ENCODE measurements around the gene NOL4L.

The NOL4L gene

DNA sequence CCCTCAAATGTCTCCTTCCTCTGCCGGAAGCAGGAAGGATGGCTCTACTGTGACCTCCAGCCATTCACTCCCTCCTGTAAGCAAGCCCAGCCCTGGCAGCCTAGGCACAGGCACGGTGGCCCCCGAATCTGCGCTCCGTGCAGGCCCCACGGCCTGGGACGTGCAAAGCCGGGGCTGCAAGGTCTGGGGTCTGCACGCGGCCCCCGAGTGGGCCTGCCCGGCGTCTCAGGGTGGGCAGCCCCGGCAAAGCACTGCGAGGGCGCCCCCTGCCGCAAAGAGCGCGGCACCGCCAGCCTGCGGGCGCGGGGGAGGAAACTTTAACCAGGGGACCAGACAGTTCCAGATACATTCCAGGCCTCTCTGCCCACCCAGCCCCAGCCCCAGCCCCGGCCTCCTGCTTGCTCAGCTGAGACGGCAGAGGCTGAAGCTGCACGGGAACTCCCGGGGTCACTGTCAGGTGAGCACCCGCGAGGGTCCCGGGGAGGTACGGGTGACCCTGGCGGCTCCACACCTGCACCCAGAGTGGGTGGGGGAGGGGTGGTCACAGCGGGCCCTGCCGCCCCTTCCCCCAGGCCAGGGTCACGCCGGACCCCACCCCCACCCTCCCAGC is 128.2 kb downstream of the NOL4L start:
- no peak for DNase-seq (ENCODE audit: low spot score)

DNA sequence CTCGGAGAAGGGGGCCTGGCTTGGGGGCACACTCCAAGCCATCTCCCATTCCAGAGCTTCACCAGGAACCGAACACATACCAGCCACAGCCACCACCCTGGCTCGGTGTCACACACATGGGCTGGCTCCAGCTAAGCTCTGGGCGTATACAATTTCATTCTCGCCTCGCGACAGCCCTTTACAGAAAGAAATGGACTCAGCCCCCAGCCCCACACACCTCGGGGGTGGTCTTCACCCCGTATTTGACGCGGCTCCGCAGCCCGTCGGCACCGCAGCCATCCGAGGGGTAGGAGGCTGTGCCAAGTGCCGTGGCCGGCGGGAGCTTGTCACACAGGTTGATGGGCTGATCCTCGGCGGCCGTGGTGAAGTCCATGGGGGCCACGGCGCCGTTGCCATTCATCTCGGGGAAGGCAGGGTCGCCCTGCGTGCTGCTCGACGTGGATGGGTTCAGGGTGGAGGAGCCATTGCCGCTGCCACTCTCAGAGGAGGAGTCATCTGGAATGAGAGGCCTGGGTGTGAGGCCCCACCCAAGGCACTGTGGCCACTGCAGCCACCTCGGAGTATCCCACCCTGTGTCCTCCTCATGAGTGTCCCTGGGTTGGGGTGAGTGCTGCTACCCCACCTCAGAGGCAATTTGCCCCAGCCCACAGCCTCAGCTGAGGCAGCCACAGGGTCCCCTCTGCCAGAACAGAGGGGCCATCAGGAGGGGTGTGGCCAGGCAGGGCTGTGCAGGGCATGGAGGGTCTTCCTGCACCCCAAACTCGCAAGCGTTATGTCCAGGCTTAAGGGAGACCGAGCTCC is 129.0 kb downstream of the NOL4L start:
- no peak for DNase-seq (ENCODE audit: low spot score)

DNA sequence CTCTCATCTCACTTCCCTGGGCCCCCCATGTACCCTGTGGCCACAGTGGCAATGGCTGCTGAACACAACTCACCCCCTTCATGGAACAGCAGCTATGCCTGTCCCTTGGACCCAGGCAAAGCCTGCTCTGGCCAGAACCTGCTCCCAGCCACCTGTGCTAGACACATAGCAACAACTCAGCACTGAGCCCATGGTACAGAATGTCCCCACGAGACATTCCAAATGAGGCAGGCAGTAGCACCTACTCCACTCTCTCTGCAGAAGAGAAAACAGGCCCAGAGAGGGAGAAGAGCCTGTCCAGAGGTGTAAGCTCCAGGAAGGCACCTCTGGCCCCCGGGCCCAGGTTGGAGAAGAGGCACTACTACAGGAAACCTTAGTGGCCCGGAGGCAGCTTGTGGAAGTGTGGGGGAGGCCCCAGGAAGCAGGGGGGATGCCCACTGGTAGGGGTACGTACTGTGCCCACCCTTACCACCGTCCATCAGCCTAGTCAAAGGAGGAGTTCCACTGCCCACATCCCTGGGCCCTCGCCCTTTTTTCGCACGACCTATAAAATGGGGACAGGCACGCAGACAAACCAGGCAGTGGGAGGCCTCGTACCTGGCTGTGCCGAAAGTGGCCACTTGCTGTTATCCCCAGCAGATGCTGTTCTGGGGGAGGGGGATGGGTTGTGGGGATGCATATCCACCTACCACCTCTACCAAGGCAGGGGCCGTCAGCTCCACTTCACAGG is 129.8 kb downstream of the NOL4L start:
- DNase-seq (ENCODE audit: low spot score): no peak

DNA sequence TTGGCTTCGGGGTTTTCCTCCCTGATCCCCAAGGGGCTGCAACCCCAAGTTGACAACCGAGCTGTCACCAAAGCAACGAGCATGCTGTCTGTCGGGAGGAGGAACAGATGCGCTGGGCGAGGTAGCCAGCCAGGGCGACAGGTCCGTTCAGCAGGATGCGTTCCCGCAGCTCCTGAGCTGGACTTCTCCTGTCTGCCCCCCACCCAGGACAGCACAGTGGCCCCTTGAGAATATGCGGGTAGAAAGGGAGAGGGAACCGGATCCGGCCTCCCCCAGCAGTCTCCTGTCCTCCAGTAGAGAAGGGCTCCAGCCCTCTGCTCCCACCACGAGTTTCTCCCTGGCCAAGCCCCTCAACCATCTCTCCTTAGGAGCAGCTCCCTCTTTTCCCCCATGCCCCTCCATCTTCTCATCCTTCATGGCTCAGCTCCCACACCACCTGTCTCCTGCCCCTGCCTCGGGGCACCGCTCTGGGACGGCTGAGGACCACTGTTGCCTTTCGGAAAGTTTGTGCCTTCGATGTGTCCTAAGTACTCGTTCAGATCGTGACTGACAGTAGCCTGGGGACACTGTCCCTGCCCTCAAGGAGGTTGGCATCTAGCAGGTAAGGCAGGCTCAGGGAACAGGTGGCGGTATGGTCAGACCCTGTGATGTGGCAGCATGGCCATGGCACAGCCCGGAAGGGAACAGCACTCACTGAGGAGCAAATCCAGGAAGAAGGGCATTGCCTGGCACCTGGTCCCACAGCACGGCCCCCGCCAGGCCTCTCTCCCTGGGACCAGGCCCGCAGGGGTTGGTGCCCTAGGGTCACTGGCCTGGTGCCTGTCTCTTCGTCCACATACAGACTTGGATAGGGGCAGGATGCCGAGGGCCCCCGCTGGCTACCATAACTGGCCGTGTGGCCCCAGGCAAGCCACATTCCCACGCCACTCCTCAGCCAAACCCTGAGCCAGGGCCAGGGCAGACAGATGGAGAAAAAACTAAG is 130.7 kb downstream of the NOL4L start:
- no peak for DNase-seq (ENCODE audit: low spot score)

DNA sequence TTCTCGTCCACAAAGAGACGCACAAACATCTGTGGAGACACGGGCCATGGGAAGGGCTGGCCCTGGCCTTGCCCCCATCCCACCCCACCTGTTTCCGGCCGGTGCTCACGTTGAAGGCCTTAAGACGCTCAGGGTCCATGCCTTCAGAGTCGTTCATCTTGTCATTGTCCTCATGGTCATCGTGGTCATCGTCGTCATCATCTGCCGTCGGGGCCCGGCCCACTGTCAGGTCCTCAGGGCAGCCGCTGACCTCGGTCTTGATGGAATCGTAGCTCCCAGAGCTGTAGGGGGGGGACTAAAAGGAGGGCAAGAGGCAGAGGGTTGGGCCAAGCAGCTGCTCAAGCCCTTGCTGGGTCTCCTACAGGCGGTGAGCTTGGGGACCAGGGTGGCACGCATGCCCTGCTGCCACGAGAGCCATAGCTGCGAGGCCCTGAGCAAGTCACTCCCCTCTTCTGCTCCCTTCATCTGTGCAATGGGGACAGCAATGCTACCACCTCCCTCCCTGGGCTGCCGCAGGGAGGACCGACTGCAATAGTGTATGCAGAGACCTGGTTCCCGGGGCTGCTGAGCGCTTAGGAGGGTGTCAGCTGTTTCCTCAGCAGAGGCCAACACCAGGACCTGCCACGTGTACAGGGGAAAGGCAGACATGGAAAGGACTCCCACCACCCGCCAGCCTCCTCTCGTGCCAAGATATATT is 131.5 kb downstream of the NOL4L start:
- DNase-seq (ENCODE audit: low spot score): no peak

DNA sequence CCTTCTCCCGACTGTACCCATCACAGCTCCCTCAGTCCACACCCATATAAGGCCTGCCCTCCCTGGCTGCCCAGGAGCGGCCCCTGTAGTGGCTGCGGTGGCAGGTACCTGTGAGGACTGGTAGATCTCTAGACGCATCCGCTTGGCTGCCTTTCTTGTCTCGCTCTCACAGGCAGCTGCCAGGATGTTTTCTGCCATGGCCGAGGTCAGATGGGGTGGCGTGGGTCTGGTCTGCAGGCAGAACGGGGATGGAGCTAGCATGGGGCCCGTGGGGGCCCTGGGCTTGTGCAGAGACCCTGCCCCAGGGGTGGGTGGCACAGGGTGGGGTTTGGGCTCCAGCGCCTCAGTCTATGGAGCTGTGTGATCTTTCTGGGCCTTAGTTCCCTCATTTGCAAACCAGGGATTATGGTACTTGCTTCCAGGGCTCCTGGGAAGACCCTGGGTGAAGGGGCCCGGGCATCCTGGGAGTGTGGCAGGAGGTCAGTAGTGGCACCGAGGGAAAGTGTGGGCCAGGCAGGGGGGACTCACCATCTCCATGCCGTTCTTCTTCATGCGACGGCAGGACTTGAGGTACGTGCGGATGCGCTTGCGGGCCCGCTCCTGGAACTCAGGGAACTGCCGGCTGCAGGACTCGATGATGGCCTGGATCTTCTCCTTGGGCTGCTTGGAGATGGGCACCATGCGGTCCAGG is 132.2 kb downstream of the NOL4L start:
- DNase-seq (ENCODE audit: low spot score): no peak

DNA sequence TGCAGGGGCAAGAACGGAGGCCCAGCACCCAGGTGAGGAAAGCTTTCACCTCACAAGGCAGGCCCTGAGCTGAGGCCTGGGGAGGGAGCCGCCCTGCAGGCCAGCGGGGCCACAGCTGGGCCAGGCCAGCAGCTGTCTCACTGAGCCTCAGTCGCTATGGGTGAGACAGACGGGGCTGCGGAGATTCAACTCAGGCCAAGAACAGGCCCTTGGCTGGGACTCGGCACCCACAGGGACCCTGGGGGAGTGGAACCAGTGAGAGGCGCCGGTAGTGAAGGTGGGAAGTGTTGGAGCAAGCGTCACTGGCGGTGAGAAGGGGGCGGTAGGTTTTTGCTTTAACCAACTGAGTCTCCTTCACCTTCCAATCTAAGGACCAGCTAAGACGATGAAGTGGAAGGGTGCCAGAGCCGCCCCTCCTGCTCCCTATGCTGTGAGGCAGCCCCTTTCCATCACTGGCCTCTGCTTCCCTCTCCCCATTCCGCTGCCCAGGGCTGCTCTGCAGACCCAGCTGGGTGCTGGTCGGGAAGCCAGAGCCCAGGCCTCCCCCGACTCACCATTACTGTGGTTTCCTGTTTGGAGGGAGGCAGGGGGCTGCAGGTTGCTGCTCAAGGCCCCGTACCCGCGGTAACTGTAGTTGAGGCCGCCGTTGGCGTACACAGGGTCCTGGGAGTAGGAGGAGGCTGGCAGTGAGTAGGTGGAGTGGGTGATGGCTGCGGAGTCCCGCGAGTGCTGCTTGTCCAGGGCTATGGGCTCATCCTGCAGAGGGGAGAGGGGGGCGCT is 133.3 kb downstream of the NOL4L start:
- DNase-seq (ENCODE audit: low spot score): no peak

DNA sequence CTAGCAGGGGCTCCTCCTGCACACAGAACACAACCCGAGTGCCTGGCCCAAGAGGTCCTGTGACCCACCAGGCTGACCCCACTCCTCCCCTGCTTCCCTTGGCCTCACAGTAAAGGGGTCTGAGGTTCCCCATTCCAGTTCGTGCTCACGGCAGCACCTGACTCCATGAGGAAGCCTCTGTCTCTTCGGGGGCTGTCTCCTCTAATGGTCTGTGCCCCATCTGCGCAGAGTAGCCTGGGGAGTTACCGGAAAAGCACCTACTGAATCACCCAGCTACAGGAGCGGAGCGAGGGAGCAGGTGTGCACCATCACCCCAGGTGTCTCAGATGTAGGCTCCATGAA is 133.8 kb downstream of the NOL4L start:
- no peak for DNase-seq (ENCODE audit: low spot score)

DNA sequence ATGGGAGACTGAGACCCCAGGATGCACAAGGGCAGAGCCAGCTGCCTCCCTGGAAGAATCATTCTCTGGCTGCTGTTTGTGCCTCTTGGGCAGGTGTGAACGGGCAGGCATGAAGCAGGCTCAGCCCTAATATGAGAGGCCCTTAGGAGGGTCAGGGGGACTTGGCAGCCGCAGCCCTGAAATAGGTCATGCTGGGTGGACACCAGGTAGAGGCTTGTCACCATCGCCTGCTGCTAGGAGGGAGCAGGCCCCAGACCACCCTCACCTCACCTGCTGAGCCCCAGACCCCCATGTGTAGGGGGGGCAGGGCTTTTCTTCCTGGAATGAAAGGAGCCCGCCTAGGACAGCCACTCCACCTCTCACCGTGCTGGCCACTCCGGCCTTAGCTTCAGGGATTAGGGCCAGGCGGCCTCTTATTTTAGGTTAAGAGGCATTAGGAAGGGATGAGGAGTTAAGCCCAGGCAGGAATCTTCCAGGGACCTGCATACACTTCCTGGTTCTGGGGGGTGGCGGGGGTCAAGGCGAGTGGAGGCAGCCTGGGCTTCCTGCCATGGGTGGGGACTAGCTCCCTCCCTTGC is 134.6 kb downstream of the NOL4L start:
- DNase-seq (ENCODE audit: low spot score): no peak

DNA sequence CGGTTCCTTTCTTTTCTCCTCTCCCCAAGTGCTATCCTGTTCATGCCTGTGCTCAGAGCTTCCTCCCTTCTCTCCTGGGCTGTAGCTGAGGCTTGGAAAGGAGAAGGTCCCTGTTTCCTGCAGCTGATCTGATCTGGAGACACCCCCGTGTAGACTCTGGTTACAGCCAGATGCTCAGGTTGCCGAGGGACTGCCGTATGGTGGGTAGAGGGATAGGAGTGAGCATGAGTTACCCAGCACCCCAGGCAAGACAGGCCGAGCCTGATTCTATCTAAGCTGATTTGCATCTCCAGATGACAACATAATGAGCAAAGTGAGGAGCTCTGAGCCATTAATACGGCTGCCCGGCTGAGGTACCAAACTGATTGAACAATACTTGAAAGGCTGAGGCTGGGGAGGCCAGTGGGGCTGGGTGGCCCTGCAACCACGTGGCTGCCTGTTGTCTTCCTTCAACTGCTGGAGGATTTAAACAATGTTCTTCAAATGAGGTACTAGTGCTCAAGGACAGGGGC is 135.2 kb downstream of the NOL4L start:
- no peak for DNase-seq (ENCODE audit: low spot score)

DNA sequence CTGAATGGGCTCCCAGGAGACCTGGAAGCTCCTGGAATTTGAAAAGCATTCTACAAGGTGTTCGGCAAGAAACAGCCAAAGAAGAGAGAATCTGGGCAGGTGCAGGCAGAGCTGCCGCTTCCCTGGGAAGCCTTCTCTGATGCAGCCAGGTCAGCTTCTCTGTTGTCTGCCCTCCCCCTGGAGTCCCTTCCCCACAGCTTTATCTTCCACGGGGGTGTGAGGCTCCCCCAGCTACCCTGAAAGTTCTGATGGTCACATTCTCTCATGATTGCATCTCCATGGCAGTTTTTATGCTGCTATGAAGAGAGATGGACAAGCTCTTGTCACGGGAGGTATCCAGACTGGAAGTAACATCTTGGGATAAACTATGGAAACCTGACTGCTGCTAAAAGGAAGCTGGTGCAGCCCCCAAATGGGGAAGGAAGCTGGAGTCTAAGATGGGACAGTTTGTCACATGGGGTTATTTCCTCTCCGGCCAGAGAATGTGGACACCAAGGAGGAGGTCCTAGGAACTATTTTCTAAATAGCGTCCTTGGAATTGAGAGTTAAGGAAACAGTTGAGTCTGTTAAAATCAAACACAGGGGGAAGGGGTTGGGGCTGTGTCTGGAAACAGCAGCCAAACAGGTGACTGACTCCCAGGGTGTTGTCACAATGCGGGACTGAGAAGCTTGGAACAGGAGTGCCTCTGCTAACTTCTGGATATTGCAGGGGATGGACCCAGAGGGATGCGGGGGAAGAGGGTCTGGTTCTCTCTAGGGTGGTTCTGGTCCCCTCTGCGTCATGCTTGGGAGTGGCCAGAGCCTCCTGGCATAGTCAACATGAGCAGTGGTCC is 135.9 kb downstream of the NOL4L start:
- DNase-seq (ENCODE audit: low spot score): peak; percentile 42

DNA sequence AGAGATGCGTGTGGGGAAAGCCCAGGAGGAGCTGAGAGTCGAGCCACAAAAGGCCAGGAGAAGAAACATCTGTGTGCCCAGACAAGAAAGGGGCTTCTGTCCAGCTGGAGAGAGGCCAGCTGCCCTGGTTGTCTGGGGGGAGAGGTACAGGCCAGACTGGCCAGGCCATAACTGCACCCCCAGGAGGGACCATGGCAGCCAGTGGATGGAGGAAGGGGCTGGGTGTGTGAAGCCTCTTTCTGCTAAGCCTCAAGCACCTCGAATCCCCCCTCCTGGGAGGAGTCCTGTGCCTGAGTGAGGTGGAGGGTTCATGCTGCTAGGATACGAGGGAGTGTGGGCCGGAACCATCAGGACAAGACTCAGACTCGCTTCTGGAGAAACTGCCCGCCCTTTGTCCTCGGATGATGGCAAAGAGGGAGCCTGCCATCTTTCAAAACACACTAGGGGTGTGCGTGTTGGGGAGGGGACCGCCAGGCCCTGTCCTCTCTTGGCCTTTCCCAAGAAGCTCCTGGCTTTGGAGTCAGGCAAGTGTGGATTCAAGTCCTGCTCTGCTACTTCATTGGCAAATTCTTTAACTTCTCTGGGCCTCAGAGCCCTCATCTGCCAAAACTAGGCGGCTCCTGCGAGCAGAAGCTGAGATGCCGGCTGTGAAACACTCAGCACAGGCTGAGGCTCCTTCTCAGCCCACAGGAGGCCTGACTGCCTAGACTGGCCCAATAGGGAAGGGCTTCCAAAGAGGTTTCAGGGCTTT is 136.7 kb downstream of the NOL4L start:
- DNase-seq (ENCODE audit: low spot score): peak; percentile 63

DNA sequence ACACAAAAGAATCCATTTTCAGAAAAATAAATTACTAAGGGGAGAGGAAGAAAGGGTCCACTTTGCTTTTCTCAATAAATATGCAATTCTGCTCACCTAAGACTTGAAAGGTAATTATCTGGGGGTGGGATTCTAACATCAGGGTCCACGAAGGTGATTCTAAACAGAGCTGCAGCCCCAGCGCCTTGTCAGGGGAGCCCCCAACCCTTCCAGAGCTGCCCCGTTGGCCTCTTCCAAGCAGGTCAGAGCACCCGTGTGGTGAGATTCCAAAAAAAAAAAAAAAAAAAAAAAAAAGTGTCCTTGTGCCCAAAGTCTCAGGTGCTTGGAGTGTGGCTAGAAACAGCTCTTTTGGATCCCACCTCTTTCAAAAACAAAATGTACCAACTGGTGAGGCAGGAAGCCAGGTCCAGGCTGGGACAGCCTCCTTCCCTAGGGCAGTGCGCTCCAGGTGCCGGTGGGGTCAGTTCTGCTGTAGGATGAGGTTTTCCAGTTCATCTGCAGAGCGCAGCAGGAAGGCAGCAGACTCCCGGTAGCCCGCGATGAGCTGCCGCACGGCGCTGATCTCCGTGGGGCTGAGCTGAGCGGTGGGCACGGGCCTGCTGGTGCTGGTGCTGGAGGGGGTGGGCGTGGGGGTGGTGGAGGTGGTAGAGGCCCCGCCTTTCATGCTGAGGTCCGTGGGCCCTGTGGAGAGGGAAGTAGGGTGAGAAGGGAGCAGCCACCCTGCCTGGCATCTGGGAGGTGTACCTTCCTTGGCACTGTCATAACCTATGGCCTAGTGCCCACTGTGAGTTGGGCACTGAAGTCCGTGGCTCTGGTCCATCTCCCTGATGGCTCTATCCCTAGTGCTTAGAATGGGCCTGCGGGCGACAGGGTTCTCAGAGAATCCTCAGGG is 137.8 kb downstream of the NOL4L start:
- DNase-seq (ENCODE audit: low spot score): peak; percentile 46

DNA sequence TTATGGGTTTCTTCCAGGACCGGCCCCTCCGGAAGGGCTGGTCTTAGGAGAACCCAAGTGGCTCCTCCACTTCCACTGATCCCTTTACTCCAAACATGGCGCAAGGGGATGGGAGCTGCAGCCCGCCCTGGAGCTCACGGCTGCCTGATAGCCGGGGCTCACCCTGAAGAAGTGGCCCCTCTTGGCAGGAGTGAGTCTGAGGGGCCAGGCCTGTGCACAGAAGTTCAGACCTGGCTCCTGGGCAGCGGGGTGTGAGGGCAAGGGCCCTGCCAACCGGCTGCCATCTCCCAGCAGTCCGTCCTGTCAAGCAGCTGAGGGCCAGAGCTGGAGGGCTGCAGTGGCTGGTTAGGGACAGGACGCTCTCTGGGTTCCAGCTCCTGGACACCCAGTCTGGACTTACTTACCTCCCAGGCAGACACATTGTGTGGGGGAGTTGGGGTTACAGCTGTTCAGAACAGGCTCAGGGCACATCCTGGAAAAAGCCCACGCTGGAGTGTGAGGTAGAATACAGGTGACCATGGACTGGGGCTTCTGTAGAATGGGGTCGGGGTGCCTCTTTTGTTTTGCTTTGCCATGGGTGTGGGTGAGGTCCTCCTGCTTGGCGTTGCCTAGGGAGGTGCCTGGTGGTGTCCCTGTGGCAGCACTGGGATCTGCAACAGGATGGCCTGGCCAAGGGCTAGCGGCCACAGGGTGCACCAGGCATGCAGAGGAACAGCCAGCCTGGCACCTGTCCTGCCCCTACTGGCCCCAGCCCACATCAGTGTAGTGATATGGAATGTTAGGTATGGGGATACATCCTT is 138.6 kb downstream of the NOL4L start:
- peak; percentile 65 for DNase-seq (ENCODE audit: low spot score)

DNA sequence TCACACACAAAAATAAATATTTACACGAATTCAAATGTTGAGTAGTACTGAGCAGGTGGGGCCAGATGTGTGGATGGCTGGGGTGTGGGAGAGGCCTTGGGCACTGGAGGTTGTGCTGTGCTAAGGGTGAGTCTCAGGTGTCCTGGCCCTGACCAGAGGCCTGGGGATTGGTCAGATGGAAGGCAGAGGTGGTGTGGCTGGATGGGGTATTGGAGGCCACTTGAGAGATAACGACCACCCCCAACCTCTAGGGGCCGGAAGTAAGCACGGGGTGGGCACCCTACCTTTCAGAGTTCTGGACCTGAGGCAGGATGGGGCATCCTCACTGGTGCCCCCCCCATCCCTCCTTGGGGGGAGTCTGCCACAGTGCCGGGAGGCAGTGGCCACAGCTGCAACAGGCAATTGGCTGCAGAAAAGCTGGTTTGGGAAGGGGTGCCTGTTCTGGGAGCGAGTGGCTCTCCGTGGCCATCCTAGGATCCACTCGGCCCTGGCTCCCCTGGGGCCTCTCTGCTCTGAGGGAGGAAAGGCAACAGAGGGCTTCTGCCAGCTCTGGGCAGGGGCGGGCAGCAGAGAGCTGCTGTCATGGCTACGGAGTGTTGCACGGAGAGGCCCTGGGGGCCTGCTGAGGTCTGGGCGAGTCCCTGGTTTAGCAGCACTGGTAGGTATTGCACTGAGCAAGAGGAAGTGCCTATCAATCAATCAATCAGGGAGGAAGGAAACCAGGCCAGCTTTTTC is 139.4 kb downstream of the NOL4L start:
- no peak for DNase-seq (ENCODE audit: low spot score)
